Measurements from ENCODE around the gene RAB11FIP4.

Gene RAB11FIP4

DNA sequence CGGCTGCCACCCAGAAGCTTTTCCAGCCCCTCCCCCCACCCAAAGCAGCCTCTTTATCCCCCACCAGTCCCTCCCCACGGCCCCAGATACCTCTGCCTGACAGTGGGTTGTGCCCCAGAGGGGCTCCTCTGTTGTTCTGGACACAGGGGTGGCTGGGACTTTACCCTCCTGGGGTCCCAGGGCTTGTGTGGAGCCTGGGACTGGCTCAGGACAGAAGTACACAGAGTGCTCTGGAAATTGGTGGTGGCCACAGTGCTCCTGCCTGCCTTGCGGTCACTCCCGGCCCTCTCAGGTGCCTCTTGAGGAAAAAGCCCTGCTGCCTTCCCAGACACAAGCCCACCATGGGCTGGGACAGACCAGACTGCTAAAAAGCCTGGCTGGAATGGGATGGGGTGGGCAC lies 68.2 kb downstream of the RAB11FIP4 start:
- DNase-seq (ENCODE audit: low read depth in 2 of 2), result no peak

DNA sequence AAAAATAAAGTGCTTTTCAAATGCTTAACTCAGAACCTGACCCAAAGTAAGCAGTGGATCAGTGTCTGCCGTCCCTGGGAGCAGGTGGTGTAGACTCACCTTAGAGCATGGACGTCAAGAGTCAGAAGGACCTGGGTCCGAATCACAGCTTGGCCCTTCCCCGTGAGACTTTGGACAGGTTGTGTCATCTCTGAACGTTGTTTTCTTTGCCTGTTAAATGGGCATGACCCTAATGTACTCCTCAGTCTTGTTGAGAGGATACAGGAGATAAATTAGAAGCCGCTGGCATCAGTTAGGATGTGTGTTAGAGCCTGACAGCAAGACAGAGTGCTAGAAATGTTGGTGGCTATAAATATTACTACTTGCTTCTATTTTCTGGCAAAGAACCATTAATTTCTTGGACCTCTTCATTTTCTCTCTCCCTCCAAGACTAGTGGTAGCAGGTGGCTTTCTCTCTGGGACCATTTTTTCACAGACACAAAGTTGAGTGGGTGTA lies 68.8 kb downstream of the RAB11FIP4 start:
- no peak for DNase-seq (ENCODE audit: low read depth in 2 of 2)

DNA sequence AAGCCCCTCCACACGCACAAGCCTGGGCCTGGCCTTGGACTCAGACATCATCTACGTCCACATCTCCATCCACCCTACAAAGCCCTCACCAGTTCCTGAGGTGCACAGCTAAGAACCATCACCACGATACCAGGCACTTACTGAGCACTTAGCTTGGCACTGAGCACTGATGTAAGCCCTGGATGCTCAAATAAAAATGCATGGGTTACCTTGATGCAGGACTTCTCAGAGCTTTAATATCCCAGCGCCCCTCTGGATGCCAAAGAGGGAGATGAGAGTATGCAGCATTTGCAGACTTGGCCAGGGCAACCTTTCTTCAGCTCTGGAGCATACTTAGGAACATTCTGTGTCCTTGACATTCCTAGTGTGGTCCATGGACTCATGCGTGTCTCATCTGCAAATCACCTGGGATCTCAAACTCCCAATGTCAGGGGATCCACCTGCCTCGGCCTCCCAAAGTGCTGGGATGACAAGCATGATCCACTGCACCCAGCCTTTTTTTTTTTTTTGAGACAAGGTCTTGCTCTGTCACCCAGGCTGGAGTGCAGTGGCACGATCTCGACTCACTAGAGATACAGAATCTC lies 69.8 kb downstream of the RAB11FIP4 start:
- no peak for DNase-seq (ENCODE audit: low read depth in 2 of 2)

DNA sequence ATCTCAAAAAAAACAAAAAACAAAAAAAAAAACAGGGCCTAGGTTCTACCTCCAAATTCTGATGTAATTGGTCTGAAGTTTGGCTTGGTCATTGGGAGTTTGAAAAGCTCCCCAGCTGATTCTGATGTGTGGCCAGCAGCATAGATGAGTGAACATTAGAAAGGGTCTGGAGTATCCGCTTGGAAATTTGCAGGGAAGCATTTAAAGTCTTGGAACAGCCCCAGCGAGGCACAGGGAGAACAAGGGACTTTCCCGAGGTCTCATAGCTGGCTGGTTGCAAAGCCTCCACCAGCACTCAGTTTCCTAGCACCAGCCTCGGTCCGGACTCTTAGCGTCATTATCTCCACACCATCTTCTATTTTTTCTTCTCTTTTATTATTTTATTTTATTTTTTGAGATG lies 70.8 kb downstream of the RAB11FIP4 start:
- DNase-seq (ENCODE audit: low read depth in 2 of 2), result no peak

DNA sequence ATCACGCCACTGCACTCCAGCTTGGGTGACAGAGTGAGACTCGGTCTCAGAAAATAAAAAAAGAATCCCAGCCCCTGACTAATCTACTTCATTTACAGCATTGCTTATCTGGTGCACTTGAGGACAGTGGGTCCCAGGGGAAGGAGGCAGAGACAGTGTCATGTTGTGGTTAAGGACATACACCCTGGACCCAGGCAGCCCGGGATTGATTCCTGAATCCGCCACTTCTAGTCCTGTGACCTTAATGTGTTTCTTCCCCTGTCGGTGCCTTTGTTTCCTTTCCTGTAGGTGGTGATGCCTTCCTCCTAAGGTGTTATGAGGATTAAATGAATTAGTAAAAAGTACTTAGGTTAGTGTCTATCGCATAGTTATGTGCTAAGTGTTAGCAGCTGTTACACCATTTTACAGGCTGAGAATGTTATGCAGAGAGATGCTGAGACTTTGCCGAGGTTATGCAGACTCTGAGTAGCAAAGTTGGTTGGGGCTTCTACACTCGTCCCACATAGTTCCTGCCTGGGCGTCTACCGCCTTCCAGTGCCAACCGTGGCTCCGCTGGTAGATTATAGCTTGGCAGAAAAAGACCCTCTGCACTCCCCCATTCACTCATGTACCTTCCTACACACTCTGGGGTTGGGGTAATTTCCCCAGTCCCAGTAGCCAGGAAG lies 74.8 kb downstream of the RAB11FIP4 start:
- DNase-seq (ENCODE audit: low read depth in 2 of 2), result no peak

DNA sequence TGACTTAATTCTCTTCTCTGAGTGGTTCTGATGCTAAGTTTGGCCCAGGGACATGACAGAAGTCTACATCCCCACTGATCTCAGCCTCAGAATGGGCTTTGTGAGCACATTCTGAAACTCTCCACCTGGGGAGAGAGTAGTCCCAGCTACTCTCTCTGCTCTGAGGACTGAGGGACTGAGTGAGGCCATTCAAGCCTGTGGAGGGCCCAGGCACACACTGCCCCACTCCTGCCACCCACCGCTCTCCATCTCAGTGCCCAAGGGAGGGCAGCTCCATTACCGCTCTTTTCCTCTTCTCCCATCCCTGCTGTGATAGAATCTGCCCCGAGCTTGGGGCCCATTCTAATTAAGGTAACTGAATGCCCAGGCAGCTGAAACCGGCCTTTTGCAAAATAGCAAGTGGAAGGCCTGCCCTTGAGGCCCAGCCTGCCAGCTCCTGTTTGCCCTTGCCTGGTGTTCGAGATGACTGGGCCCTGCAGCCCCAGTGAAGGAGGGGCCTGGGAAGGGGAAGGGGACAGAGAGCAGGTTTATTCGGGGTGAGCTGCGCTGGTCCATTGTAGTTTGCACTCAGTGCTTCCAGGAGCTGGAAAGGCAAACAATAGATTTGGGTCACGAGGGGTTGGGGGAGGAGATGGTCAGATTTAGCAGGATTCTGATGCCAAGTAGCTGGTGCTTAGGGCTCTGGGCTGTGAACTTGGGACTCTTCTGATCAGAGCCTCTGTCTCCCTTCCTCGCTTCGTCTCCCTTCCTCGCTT lies 76.2 kb downstream of the RAB11FIP4 start:
- DNase-seq (ENCODE audit: low read depth in 2 of 2), result no peak

DNA sequence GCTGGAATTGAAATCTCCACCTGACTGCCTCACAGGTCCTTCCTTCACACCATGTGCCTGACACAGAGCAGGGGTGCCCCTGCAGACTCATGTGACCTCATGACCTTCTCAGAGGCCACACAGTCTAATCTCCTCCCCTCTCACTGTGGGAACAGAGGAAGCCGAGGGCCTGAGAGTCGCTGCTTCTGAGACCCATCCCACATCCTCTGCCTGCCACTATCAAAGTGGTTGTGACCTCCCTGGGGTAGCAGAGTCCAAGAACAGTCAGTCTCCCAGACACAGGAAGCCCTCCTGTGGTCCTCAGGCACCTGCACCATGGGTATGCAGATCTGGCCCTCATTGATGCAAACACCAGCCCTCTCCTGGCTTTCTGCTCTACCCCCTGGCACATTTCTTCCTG lies 78.5 kb downstream of the RAB11FIP4 start:
- no peak for DNase-seq (ENCODE audit: low read depth in 2 of 2)

DNA sequence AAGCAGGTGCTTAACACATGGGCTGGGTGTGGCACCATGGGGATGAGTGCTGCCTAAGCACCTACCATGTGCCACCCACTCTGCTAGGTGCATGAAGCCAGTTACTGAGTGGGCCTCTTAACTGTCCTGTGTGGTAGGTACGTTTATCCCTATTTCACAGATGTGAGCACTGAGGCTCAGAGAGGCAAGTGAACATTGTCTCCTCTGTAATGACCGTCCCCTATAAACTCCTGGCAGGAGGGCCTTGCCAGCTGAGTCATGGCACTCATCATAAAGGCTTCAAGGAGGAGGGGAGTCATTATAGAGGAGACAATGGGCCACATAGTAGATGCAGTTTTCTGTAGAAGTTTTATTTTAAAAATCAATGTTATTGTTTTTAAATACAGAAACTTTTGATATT lies 79.1 kb downstream of the RAB11FIP4 start:
- no peak for DNase-seq (ENCODE audit: low read depth in 2 of 2)

DNA sequence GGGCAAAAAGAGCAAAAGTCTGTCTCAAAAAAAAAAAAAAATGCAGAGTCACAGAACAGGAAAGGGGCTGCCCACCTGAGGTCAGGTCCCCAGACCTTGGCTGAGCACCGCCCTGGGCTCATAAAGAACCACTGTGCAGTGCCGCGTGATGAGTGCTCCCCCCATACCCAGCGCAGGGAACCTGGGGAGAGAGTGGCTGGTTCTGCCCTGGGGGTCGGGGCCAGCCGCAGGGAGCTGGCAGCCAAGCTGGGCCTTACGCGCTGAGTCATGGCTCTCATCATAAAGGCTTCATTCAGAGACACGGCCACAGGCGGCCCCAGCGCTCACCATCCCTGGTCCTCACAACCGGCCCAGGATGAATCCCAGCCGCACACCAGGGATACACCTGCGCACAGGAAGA lies 80.7 kb downstream of the RAB11FIP4 start:
- DNase-seq (ENCODE audit: low read depth in 2 of 2), result no peak

DNA sequence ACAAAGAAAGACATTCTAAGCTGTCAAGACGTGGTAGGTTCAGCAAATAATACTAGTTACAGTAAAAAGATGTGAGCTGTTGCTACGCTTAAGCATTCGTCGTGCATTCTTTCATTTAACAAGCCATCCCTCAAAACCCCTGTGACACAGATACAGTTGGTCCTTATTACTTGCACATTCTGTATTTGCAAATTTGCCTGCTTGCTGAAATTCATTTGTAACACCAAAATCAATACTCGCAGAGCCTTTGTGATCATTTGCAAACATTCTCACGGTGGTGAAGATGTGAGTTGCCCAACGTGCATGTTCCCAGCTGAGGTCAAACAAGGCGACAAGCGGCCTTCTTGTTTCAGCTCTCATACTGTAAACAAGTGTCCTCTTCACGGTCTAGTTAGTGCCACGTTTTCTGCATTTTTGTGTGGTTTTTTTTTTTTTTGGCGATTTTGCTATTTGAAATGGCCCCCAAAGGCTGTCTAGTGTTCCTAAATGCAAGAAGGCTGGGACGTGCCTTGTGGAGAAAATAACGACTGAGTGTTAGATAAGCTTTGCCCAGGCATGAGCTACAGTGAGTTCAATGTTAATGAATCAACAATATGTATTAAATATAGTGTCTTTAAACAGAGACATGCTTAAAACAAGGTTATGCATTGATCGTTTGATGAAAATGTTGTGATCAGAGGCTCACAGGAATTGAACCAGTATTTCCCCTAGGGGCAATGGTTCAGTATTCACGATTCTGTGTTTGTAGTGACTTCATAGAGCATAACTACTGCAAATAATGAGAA lies 84.1 kb downstream of the RAB11FIP4 start:
- no peak for DNase-seq (ENCODE audit: low read depth in 2 of 2)

DNA sequence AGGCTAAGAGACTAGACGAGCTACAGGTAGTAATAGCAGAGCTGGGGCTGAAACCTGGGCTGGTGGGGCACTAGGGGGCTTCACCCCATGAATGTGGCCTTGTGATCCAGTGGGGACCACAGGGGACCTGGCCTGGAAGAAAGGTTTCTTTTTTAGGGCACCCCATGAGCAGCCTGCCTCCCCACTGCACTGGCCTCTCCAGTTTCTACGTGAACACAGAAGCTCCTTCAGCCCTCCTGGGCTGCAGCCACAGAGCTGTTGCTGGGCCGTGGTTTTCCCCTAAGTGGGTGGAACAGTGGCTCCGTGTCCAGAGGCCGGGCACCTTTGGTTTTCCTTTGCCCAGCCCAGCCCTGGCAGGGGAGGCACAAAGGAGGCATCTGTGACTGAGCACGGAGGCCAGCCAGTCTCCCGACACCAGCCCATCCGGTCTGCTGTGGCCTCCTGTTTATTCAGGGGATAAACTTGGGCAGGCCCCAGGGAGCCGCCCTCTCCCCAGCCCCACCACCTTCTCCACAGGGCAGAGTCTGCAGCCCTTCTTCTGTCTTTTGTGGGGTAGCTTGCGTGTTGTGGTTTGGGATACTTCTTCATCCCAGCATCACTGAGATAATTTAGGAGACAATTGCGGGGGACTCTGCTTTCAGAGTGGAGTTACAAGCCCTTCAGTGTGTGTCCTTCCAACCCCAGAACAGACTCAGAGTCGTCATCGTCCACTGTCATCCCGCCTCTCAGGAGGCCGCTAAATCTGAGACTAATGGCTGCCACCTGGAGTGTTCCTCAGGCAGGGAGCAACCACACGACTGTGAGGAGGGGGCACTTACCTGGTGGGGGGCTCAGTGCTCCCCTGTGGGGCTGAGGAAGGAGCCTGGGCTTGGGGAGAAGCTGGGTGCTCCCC lies 85.3 kb downstream of the RAB11FIP4 start:
- no peak for DNase-seq (ENCODE audit: low read depth in 2 of 2)

DNA sequence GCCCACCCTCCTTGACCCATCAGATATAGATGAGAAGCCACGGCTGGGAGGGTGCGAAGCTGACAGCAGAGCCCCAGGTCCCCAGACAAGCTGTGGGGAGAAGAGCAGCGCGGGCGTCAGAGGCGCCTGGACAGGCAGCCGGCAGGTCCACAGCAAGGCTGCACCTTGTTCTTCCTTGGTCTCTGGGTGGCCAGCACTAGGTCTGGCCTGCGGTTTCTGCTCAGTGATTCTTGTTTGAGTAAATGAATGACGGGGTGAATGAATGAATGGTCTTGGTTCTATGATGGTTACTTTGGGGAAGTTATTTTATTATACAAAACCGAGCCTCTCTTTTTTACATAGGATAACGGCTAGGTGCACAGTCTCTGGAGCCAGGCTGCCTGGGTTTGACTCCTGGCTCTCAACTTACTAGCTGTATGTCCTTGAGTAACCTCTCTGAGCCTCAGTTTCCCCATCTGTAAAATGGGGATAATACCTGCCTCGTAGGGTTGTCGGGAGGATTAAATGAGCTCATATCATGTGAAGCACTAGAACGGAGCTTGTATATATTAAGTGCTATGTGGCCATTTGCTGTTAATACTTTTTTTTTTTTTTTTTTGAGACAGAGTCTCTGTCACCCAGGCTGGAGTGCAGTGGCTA lies 86.1 kb downstream of the RAB11FIP4 start:
- no peak for DNase-seq (ENCODE audit: low read depth in 2 of 2)

DNA sequence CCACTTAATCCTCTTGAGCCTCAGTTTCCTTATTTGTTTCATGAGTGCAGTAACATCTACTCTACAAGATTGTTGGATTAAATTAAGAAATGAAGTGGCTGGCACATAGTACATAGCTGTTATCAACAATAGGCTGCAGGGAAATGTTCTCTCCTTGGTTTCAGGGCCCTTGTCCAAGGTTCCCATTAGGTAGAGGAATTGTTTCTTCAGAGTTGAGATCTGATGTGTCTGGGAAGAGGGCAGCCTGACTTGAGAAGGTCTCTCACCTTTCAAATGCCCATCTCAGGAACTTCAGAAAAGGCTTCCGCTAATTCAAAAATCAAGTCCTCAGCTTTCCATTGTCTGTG lies 87.6 kb downstream of the RAB11FIP4 start:
- DNase-seq (ENCODE audit: low read depth in 2 of 2), result no peak

DNA sequence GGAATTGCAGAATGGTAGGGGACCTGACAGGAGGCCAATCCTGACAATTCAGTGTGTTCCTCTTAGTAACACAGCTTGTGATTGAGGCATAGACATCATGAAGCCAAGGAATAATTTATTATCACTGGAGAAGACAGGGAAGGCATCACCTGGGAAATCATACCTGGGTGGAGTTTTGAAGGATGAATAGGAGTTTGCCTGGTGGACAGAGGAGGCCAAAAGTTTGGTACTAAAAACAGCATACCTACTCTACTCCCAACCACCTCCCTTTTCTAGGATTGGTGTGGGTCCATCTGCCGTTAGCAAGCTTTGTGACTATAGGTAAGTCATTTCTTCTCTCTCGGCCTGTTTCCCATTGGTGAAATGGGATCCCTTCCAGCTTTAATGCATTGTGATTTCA lies 88.0 kb downstream of the RAB11FIP4 start:
- DNase-seq (ENCODE audit: low read depth in 2 of 2), result no peak

DNA sequence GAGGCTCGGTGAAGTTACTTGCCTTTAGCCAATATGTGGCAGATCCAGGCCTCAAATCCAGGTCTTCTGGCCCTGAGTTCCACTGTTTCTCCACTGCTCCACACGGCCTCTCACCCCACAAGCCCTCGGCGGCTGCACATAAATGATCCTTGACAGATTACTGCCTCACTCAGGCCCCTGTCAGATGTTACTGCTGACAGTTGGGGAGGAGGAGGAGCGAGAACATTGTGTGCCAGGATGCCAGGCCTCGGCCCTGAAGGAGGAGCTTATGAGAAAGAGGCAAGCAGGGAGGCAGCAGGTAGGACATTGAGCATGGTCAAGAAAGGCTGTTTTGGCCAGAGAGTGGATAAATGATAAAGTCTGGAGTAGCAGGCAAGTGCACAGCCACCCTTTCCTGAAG lies 88.6 kb downstream of the RAB11FIP4 start:
- no peak for DNase-seq (ENCODE audit: low read depth in 2 of 2)

DNA sequence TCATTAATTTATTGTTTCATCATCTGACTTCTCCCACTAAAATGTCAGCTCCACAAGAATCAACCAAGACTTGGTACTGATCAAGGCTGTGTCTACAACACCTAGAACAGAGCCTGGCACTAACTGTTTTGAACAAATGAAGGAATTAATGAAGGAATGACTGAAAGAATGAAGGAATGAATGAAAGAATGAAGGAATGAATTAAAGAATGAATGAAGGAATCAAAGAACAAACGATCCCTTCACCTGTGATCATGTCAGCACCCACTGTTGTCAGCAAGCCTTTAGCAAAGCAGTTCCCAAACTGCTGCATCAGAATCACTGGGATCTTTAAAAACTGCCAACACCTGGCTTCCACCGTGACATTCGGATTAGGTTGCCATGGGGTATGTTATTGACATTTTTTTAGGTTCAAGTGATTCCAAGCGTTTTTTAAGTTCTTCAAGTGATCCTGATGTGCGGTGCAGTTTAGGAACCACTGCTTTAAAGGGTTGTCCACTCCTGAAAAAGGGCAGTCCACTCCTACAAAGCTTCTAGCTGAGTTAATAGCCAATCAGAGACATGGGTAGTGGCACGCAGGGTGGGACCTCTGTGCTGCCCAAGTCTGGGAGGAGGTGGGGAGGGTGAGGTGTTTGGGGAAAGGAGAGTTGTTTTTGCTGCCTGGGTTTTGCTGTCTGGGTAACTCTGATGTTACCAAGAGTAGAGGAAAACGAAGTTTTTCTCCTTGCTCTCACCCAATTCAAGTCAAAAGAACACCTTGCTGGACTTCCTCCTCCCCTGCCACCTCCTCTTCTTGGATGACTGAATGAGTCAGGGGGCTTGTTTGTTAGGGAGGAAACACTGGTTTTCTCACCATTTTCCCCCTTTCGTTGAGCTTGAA lies 89.7 kb downstream of the RAB11FIP4 start:
- no peak for DNase-seq (ENCODE audit: low read depth in 2 of 2)

DNA sequence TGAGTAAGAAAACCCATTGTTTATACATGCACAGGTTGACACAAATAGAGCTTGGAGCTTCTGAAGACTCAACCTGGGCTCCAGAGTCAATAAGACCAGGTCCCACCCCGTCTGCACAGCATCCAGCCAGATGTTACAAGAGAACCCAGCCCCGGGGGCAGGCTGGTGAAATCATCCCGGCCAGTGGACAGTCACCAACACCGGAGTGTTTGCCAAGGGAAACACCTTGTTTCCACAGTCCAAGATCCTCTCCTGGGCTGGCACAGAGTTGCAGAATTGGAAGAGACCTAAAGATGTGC lies 90.3 kb downstream of the RAB11FIP4 start:
- DNase-seq (ENCODE audit: low read depth in 2 of 2), result no peak

DNA sequence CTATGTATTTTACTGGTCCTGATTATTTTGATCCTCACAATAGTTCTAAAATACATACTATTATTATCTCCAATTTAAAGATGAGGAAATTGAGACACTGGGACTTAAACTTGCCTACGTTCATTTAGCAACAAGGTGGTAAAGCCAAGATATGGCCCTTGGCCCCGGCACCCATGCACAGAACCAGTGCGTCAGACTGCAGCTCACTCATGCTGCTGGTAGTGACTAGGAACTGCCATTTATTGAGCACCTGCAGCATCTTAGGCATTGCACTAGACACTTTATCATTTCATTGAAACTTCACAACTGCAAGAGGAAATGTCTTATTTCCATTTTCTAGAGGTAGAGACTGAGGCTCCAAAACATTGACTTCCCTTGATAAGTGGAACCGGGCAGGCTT lies 93.3 kb downstream of the RAB11FIP4 start:
- DNase-seq (ENCODE audit: low read depth in 2 of 2), result no peak

DNA sequence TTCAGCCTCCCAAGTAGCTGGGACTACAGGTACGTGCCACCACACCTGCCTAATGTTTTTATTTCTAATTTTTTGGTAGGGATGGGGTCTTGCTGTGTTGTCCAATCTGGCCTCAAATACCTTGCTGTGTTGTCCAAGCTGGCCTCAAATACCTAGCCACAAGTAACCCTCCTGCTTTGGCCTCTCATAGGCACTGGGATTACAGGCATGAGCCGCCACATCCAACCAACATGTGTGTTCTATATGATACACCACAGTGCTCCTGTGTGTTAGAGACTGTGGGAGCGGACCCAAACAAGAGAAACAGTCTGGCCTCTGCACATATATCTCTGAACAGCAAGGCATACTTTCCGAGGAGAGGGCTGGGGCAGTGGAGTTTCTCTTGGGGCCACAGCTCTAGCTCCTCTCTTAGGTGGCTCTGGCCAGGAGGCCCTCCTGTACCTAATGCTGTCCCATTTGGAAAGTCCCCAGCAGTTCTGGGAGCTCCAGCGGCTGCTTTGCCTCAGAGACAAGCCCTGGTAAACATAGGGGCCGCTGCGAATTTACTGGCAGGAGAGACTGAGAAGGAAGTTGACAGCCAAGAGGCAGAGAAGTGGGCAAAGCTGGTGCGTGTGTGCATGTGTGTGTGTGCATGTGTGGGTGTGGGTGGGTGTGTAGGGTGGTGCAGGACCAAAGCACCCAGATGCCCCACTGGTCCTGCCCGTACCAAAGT lies 95.0 kb downstream of the RAB11FIP4 start:
- DNase-seq (ENCODE audit: low read depth in 2 of 2), result no peak

All from stimulated activated CD8-positive, alpha-beta memory T cell treated with anti-CD3 and anti-CD28 coated beads, Interleukin-15, amount 100 ng/mL, for 4 hours (primary cell).